Testis (tissue), 2 donors: ENCODE measurements around the gene HSPD1.

Source experiments
- POLR2A ChIP-seq: fragments of 450-650 bp; IDR thresholded peaks from one replicate; pipeline ENCODE4 v1.6.1; 2017; ENCODE audit warnings: antibody characterized with exemption, mild to moderate bottlenecking, moderate library complexity
- TF ChIP-seq, protein P1 (sequence below), 3 experiments: fragments of 450-650 bp in 2 of 3; fragments of 200-600 bp in 1 of 3; sonication (generic) in 1 of 3; IDR thresholded peaks; one replicate each; pipeline ENCODE4 v1.5.1; 2016 to 2019; ENCODE audit warnings: antibody characterized with exemption in 3 of 3, mild to moderate bottlenecking in 2 of 3, moderate library complexity in 1 of 3

DNA sequence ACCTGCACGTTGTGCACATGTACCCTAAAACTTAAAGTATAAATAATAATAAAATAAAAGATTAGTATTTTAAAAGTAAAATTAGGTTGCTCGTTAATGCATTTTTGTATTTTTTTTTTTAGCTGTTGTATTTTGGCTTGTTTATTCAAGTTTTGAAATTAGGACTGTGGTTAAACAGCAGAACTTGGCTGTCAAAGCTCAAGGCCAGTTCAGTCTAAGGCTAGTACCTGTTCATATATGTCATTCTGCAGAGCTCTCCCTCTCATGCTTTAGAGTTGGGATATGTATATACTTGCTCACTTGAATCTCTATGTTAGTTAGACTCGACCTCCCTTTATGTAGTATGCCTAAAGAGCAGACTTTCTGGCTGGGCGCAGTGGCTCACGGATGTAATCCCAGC is 48.9 kb upstream of the HSPD1 start:
- TF ChIP-seq, protein P1, sequence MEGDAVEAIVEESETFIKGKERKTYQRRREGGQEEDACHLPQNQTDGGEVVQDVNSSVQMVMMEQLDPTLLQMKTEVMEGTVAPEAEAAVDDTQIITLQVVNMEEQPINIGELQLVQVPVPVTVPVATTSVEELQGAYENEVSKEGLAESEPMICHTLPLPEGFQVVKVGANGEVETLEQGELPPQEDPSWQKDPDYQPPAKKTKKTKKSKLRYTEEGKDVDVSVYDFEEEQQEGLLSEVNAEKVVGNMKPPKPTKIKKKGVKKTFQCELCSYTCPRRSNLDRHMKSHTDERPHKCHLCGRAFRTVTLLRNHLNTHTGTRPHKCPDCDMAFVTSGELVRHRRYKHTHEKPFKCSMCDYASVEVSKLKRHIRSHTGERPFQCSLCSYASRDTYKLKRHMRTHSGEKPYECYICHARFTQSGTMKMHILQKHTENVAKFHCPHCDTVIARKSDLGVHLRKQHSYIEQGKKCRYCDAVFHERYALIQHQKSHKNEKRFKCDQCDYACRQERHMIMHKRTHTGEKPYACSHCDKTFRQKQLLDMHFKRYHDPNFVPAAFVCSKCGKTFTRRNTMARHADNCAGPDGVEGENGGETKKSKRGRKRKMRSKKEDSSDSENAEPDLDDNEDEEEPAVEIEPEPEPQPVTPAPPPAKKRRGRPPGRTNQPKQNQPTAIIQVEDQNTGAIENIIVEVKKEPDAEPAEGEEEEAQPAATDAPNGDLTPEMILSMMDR (IDR thresholded peaks at IDR 0.05) = no peak
- TF ChIP-seq POLR2A = no peak
